BLaER1 treated with 17β-estradiol and CSF1 and Interleukin-3, amounts not matched to agents 10 nM and 100 nM (cell line): Measurements from ENCODE around the gene GPR141.

Experiments used
- H3K27ac ChIP-seq, 11 experiments: shearing (Covaris generic); formaldehyde crosslinking; 2 replicates each; pipeline ENCODE4 v1.8.1; 2022
- H3K27me3 ChIP-seq, 11 experiments: shearing (Covaris generic); formaldehyde crosslinking; 2 replicates each; pipeline ENCODE4 v1.8.1; 2022
- H3K36me3 ChIP-seq, 11 experiments: shearing (Covaris generic); formaldehyde crosslinking; 2 replicates each; pipeline ENCODE4 v1.8.1; 2022
- H3K4me1 ChIP-seq, 10 experiments: shearing (Covaris generic); formaldehyde crosslinking; 2 replicates each; pipeline ENCODE4 v1.8.1; 2022
- H3K4me2 ChIP-seq, 11 experiments: shearing (Covaris generic); formaldehyde crosslinking; 2 replicates each; pipeline ENCODE4 v1.8.1; 2022
- H3K4me3 ChIP-seq, 10 experiments: shearing (Covaris generic); formaldehyde crosslinking; 2 replicates each; pipeline ENCODE4 v1.8.1; 2022
- H3K9ac ChIP-seq, 11 experiments: shearing (Covaris generic); formaldehyde crosslinking; 2 replicates each; pipeline ENCODE4 v1.8.1; 2022
- H3K9me3 ChIP-seq, 11 experiments: shearing (Covaris generic); formaldehyde crosslinking; replicated peaks in 1 of 11; 2 replicates each; pipeline ENCODE4 v1.8.1; 2022
- H4K20me1 ChIP-seq, 11 experiments: shearing (Covaris generic); formaldehyde crosslinking; 2 replicates each; pipeline ENCODE4 v1.8.1; 2022
- Cebpa-rat ChIP-seq, 11 experiments: shearing (Covaris generic); IDR thresholded peaks; 2 replicates each; pipeline ENCODE4 v1.8.1; 2022

GPR141 gene

DNA sequence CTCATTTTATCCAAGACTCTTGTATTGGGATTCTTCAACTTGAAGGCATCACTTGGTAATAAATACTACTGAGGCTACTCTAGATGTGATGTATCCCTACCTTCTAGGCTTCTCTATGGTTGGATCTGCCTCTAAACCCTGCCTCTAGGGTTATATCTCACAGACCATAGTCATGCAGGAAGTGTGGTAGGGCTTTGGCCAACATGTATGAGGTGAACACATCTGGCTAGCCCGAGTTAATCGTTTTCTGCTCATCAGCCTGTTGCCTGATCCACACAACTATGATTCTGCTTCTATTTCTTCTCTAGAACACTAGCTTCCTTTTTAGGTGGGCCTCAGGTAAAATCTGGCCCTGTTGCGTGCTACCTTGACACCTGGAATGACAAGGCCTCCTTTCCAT, 86.2 kb downstream of the GPR141 start:
- no peak overlapping the region for H3K4me2 ChIP-seq
- no peak overlapping the region for H3K4me3 ChIP-seq
- no peak overlapping the region for H3K27ac ChIP-seq
- no peak overlapping the region for H3K9ac ChIP-seq
- H3K9me3 ChIP-seq, result peaks cover 0 to 9% (median 2%) of the 10 kb centered on the region in 11 experiments; a peak in 13 of 22 replicates
- H3K36me3 ChIP-seq, result no peaks in the 10 kb centered on the region
- H3K4me1 ChIP-seq, result no peaks in the 10 kb centered on the region
- no peak for TF ChIP-seq Cebpa-rat (IDR thresholded peaks at IDR 0.05)
- no peaks in the 10 kb centered on the region for H3K27me3 ChIP-seq
- H4K20me1 ChIP-seq, result no peaks in the 10 kb centered on the region

DNA sequence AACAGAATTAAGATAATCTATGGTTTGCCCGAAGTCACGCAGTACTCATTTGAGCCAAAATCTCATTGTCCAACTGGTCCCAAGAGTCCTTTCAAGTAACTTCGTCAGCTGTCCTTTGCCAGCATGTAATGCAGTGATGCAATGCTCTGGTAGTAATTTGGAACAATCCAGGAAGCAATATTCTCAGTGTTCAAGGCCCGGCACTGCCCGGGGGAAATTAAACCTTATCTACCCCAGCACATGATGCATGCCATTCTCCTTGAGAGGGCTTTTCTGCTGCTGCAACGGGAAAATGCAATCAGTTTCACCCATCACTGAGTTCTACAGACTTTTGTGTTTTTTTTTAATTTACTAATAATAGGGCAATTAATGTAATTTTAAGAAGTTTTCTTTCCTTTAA, 87.3 kb downstream of the GPR141 start:
- Histone ChIP-seq H3K4me3 (no peak overlapping the region), H3K27ac (no peak overlapping the region), H4K20me1 (no peaks in the 10 kb centered on the region), H3K4me1 (no peaks in the 10 kb centered on the region), H3K9ac (no peak overlapping the region), H3K4me2 (no peak overlapping the region), H3K27me3 (no peaks in the 10 kb centered on the region), H3K9me3 (peaks cover 8 to 20% (median 14%) of the 10 kb centered on the region in 11 experiments), H3K36me3 (peaks cover 0 to under 1% (median 0%) of the 10 kb centered on the region in 11 experiments; a peak in 1 of 22 replicates)
- TF ChIP-seq Cebpa-rat (IDR thresholded peaks at IDR 0.05), result no peak

DNA sequence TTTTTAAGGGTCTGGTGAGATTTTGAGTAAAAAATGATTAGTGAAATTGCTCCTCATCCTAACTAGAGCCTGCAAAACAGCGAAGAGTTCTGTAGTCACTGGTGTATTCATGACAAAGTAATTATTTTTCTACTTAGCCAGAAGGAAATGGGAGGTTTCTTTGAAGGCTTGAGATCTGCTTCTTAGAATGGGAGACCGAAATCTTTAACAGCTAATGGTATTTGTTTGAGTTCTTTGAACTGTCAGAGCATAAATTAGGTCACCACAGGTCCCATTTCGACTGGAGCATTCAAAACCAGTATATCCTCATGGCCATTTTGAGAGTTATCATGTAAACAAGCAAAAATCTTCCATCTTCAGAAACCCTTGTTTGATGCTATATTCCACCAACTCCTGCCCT, 87.8 kb downstream of the GPR141 start:
- H3K9me3 ChIP-seq, result peaks cover 13 to 25% (median 19%) of the 10 kb centered on the region in 11 experiments

DNA sequence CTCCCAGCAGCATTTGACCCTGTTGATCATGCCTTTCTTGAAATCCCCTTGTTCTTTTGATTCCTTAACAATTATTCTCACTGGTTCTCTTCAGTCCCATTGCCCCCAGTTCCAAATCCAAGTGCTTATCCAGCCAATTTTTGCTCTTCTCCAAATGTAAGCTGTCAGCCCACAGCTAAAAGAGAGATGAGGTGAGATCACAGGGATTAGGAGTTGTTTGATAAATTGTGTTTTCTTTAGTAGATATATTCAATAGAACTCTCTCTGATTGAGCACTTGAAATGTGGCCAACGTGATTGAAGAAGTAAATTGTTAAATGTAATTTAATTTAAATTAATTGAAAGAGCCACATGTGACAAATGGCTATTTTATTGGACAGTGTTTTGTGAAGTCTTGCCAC, 88.2 kb downstream of the GPR141 start:
- H3K27ac ChIP-seq, result no peak overlapping the region

More for the DNA sequence above, 87.8 kb downstream of the GPR141 start:
- Histone ChIP-seq H3K36me3 (peaks cover 0 to 5% (median 0%) of the 10 kb centered on the region in 11 experiments; a peak in 2 of 22 replicates), H3K27me3 (no peaks in the 10 kb centered on the region), H3K4me2 (no peak overlapping the region), H3K4me1 (no peaks in the 10 kb centered on the region), H3K27ac (no peak overlapping the region), H4K20me1 (no peaks in the 10 kb centered on the region), H3K4me3 (no peak overlapping the region), H3K9ac (no peak overlapping the region)
- no peak for TF ChIP-seq Cebpa-rat (IDR thresholded peaks at IDR 0.05)

DNA sequence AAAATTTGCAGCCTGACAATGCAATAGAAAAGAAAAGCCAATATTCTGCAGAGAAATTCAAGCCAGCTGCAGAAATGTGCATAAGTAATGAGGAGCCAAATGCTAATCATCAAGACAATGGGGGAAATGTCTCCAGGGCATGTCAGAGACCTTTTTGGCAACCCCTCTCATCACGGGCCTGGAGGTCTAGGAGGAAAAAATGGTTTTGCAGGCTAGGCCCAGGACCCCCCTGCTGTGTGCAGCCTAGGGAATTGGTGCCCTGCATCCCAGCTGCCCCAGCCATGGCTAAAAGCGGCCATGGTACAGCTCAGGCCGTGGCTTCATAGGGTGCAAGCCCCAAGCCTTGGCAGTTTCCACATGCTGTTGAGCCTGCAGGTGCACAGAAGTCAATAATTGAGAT, 92.4 kb downstream of the GPR141 start:
- no peaks in the 10 kb centered on the region for H4K20me1 ChIP-seq
- no peaks in the 10 kb centered on the region for H3K27me3 ChIP-seq
- H3K4me3 ChIP-seq, result peak overlapping the region in 1 of 10 experiments; percentile 28; a peak in 2 of 20 replicates
- H3K4me1 ChIP-seq, result no peaks in the 10 kb centered on the region
- H3K9me3 ChIP-seq, result peaks cover 33 to 53% (median 38%) of the 10 kb centered on the region in 11 experiments
- H3K27ac ChIP-seq, result no peak overlapping the region
- no peak overlapping the region for H3K4me2 ChIP-seq
- no peak for TF ChIP-seq Cebpa-rat (IDR thresholded peaks at IDR 0.05)
- H3K9ac ChIP-seq, result no peak overlapping the region
- H3K36me3 ChIP-seq, result peaks cover 0 to 5% (median 0%) of the 10 kb centered on the region in 11 experiments; a peak in 2 of 22 replicates

More for the DNA sequence above, 88.2 kb downstream of the GPR141 start:
- no peaks in the 10 kb centered on the region for H3K27me3 ChIP-seq
- no peaks in the 10 kb centered on the region for H3K4me1 ChIP-seq
- peaks cover 18 to 30% (median 23%) of the 10 kb centered on the region in 11 experiments for H3K9me3 ChIP-seq
- H3K4me2 ChIP-seq, result no peak overlapping the region
- TF ChIP-seq Cebpa-rat (IDR thresholded peaks at IDR 0.05), result no peak
- H3K4me3 ChIP-seq, result no peak overlapping the region
- peaks cover 0 to 5% (median 0%) of the 10 kb centered on the region in 11 experiments; a peak in 2 of 22 replicates for H3K36me3 ChIP-seq
- H3K9ac ChIP-seq, result no peak overlapping the region
- no peaks in the 10 kb centered on the region for H4K20me1 ChIP-seq

DNA sequence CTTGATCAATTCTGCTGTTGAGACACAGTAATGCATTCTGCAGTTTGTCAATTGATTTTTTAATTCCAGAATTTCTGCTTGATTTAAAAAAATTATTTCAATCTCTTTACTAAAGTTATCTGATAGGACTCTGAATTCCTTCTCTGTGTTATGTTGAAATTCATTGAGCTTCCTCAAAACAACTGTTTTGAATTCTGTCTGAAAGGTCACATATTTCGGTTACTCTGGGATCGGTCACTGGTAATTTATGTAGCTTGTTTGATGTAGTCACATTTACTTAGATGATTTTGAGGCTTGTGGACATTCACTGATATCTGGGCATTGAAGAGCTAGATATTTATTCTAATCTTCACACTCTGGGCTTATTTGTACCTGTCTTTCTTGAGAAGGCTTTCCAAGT, 97.6 kb downstream of the GPR141 start:
- Histone ChIP-seq H3K9me3 (peaks cover 18 to 30% (median 21%) of the 10 kb centered on the region in 11 experiments), H3K27ac (no peak overlapping the region), H3K4me3 (no peak overlapping the region), H3K4me1 (peaks cover 0 to 5% (median 2%) of the 10 kb centered on the region in 10 experiments; a peak in 12 of 20 replicates), H3K4me2 (no peak overlapping the region), H3K27me3 (no peaks in the 10 kb centered on the region), H4K20me1 (no peaks in the 10 kb centered on the region), H3K9ac (no peak overlapping the region), H3K36me3 (peaks cover 0 to 1% (median 0%) of the 10 kb centered on the region in 11 experiments; a peak in 2 of 22 replicates)
- TF ChIP-seq Cebpa-rat (IDR thresholded peaks at IDR 0.05), result no peak

DNA sequence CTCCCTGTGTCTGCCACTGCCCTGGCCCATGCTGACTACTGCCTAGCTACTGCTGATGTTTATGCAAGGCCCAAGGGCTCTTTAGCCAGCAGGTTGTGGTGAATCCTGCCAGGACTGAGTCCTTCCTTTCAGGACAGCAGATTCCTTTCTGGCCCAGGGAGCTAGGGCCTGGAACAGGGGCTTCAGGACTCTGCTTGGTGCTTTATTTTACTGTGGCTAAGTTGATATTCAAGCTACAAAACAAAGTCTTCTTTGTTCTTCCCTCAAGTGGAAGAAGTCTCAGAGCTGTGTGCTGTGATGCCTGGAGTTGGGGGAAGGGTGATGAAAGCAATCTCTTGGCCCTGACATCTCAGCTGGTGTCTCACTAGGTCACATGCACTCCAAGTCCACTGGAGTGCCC, 98.6 kb downstream of the GPR141 start:
- H3K4me1 ChIP-seq, result peaks cover 9 to 15% (median 12%) of the 10 kb centered on the region in 10 experiments
- no peak for TF ChIP-seq Cebpa-rat (IDR thresholded peaks at IDR 0.05)
- H3K27ac ChIP-seq, result no peak overlapping the region
- H3K4me2 ChIP-seq, result no peak overlapping the region
- peaks cover 8 to 20% (median 11%) of the 10 kb centered on the region in 11 experiments; a peak in 20 of 22 replicates for H3K9me3 ChIP-seq
- H3K27me3 ChIP-seq, result no peaks in the 10 kb centered on the region
- no peak overlapping the region for H3K4me3 ChIP-seq
- H3K9ac ChIP-seq, result no peak overlapping the region
- no peaks in the 10 kb centered on the region for H4K20me1 ChIP-seq
- H3K36me3 ChIP-seq, result no peaks in the 10 kb centered on the region

DNA sequence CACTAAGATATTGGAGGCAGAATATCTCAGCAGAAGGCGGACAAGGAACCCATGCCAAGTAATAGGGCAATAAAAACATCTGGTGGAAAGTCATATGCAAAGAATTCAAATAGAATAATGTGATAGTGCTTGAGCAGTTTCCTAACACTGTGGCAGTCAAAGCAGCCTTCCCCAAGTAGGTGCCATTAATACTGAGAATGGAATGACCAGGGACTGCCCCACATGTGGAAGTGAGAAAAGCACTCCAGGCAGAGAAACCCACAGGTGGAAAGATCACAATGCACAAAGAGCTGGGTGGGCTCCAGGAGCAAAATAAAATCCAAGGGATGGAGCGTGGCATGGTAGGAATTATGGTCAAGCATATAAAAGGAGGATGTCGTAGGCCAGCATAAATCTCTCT, 100.4 kb downstream of the GPR141 start:
- no peak overlapping the region for H3K9ac ChIP-seq
- H4K20me1 ChIP-seq, result no peaks in the 10 kb centered on the region
- no peak overlapping the region for H3K27ac ChIP-seq
- no peaks in the 10 kb centered on the region for H3K36me3 ChIP-seq
- H3K4me2 ChIP-seq, result no peak overlapping the region
- H3K27me3 ChIP-seq, result no peaks in the 10 kb centered on the region
- TF ChIP-seq Cebpa-rat (IDR thresholded peaks at IDR 0.05), result no peak
- no peak overlapping the region for H3K4me3 ChIP-seq
- H3K4me1 ChIP-seq, result peaks cover 11 to 23% (median 18%) of the 10 kb centered on the region in 10 experiments
- H3K9me3 ChIP-seq, result peaks cover 0 to 1% (median 0%) of the 10 kb centered on the region in 11 experiments; a peak in 2 of 22 replicates

DNA sequence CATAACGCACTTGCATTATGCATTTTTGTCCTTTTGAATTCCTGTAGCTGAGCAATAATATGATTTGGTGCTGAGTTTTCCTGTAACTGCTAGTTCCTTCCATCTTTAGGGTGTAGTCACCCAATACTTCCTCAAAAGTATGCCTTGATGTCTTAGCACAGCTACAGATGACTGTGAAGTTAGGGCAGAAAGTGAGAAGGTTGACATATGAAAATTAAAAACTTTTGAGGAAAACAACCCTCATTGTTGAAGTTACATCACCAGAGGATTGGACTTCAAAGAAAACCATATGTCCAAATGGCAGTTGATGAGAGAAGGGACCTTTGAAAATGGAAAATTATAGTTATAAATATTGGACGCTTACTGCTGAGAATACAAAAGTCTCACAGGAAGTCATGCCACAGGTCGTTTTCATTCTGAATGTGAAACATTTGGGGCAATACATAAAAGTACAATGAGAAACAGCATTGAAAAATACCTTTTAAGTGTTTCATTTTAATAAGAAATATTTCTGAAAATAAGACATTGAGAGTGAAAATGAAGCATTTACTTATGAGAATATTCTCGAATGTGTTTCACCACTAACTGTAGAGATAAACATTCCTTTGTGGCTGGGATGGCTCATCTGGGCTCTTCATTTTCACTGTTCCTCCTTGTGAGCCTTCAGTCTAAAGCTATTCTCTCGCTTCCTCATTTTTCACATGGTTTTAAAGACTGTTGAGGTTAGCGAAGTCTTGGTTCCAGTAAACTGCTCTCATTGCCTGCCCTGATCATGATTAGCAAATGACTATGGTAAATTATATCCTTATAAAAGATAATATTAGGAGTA, 103.4 kb downstream of the GPR141 start:
- Histone ChIP-seq H3K4me2 (peak overlapping the region; percentile 33 to 76 (median 64)), H3K27me3 (no peaks in the 10 kb centered on the region), H3K9me3 (no peaks in the 10 kb centered on the region), H4K20me1 (no peaks in the 10 kb centered on the region), H3K36me3 (no peaks in the 10 kb centered on the region), H3K27ac (peak overlapping the region; percentile 40 to 83 (median 74); a peak in 20 of 22 replicates), H3K9ac (peak overlapping the region in 8 of 11 experiments; percentile 7 to 59 (median 34); a peak in 11 of 22 replicates), H3K4me1 (peaks cover 11 to 23% (median 18%) of the 10 kb centered on the region in 10 experiments), H3K4me3 (peak overlapping the region in 3 of 10 experiments; percentile 16 to 38 (median 38); a peak in 3 of 20 replicates)
- no peak for TF ChIP-seq Cebpa-rat (IDR thresholded peaks at IDR 0.05)
